ENCODE data around the gene RIPK4. TPM values are rescaled to one million over a fixed set of nuclear protein-coding genes. Genes with fewer than 3 reads are reported as not detected.
A peak's percentile ranks its signal among the peaks of the same experiment; 100 is the strongest.

Gene RIPK4
- total and polyA plus RNA-seq, 2 of the 13 experiments (the other 11 are each of a cell fraction or from before 2014, with no cell fraction given), result 3.1 to 4.9 TPM

GRCh38 chr21:41715649-41716281, 51.1 kb downstream of the RIPK4 start (continued):
- TF ChIP-seq, protein P1, sequence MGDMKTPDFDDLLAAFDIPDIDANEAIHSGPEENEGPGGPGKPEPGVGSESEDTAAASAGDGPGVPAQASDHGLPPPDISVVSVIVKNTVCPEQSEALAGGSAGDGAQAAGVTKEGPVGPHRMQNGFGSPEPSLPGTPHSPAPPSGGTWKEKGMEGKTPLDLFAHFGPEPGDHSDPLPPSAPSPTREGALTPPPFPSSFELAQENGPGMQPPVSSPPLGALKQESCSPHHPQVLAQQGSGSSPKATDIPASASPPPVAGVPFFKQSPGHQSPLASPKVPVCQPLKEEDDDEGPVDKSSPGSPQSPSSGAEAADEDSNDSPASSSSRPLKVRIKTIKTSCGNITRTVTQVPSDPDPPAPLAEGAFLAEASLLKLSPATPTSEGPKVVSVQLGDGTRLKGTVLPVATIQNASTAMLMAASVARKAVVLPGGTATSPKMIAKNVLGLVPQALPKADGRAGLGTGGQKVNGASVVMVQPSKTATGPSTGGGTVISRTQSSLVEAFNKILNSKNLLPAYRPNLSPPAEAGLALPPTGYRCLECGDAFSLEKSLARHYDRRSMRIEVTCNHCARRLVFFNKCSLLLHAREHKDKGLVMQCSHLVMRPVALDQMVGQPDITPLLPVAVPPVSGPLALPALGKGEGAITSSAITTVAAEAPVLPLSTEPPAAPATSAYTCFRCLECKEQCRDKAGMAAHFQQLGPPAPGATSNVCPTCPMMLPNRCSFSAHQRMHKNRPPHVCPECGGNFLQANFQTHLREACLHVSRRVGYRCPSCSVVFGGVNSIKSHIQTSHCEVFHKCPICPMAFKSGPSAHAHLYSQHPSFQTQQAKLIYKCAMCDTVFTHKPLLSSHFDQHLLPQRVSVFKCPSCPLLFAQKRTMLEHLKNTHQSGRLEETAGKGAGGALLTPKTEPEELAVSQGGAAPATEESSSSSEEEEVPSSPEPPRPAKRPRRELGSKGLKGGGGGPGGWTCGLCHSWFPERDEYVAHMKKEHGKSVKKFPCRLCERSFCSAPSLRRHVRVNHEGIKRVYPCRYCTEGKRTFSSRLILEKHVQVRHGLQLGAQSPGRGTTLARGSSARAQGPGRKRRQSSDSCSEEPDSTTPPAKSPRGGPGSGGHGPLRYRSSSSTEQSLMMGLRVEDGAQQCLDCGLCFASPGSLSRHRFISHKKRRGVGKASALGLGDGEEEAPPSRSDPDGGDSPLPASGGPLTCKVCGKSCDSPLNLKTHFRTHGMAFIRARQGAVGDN (CRISPR knock-in tag; IDR thresholded peaks at IDR 0.05), result peak; percentile 83
- TF ChIP-seq TCF7 (IDR thresholded peaks at IDR 0.05; ENCODE audit: low read depth) (no peak), CBFB (CRISPR knock-in tag; IDR thresholded peaks at IDR 0.05) (0 out of 2 replicates have a peak, but pooled peaks have one; percentile 39), ZNF318 (CRISPR knock-in tag; IDR thresholded peaks at IDR 0.05) (no peak), ZNF607 (CRISPR knock-in tag; IDR thresholded peaks at IDR 0.05; ENCODE audit: borderline replicate concordance) (no peak), ZNF619 (CRISPR knock-in tag; IDR thresholded peaks at IDR 0.05) (0 out of 2 replicates have a peak, but pooled peaks have one; percentile 55), RXRA (CRISPR knock-in tag; IDR thresholded peaks at IDR 0.05) (peak; percentile 87), IRF2 (CRISPR knock-in tag; IDR thresholded peaks at IDR 0.05) (peak; percentile 25; the same call in 1 of the 2 replicates), YEATS4 (CRISPR knock-in tag; IDR thresholded peaks at IDR 0.05; ENCODE audit: borderline replicate concordance) (0 out of 2 replicates have a peak, but pooled peaks have one; percentile 39), MXD4 (CRISPR knock-in tag; IDR thresholded peaks at IDR 0.05) (peak; percentile 45; the same call in 1 of the 2 replicates), NFYB (CRISPR knock-in tag; IDR thresholded peaks at IDR 0.05) (0 out of 2 replicates have a peak, but pooled peaks have one; percentile 6)
- TF ChIP-seq, protein P2, sequence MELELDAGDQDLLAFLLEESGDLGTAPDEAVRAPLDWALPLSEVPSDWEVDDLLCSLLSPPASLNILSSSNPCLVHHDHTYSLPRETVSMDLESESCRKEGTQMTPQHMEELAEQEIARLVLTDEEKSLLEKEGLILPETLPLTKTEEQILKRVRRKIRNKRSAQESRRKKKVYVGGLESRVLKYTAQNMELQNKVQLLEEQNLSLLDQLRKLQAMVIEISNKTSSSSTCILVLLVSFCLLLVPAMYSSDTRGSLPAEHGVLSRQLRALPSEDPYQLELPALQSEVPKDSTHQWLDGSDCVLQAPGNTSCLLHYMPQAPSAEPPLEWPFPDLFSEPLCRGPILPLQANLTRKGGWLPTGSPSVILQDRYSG (CRISPR knock-in tag; IDR thresholded peaks at IDR 0.05), result no peak
- TF ChIP-seq, protein P3, sequence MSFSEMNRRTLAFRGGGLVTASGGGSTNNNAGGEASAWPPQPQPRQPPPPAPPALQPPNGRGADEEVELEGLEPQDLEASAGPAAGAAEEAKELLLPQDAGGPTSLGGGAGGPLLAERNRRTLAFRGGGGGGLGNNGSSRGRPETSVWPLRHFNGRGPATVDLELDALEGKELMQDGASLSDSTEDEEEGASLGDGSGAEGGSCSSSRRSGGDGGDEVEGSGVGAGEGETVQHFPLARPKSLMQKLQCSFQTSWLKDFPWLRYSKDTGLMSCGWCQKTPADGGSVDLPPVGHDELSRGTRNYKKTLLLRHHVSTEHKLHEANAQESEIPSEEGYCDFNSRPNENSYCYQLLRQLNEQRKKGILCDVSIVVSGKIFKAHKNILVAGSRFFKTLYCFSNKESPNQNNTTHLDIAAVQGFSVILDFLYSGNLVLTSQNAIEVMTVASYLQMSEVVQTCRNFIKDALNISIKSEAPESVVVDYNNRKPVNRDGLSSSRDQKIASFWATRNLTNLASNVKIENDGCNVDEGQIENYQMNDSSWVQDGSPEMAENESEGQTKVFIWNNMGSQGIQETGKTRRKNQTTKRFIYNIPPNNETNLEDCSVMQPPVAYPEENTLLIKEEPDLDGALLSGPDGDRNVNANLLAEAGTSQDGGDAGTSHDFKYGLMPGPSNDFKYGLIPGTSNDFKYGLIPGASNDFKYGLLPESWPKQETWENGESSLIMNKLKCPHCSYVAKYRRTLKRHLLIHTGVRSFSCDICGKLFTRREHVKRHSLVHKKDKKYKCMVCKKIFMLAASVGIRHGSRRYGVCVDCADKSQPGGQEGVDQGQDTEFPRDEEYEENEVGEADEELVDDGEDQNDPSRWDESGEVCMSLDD (CRISPR knock-in tag; IDR thresholded peaks at IDR 0.05; ENCODE audit: borderline replicate concordance), result peak; percentile 92; the same call in 1 of the 2 replicates
